Thyroid gland (tissue), 4 donors: ENCODE data around the gene MCUR1.
"Not testable (repeated sequence)": the region's sequence is repeated elsewhere in the genome, so short reads cannot be mapped to it uniquely, and the experiment has no call there.

Source experiments
- CTCF ChIP-seq, 6 experiments: fragments of 200-600 bp in 3 of 6; fragments of 450-650 bp in 3 of 6; sonication (generic) in 3 of 6; IDR thresholded peaks; one replicate each; pipeline ENCODE4 v1.5.1; 2016 to 2019; ENCODE audit warnings: antibody characterized with exemption in 6 of 6, mild to moderate bottlenecking in 2 of 6, inconsistent platforms in 1 of 6, moderate library complexity in 1 of 6
- POLR2A ChIP-seq, 2 donors: fragments of 450-650 bp; IDR thresholded peaks; one replicate each; pipeline ENCODE4 v1.6.1; 2017; ENCODE audit warnings: antibody characterized with exemption in 2 of 2, mild to moderate bottlenecking in 2 of 2, moderate library complexity in 1 of 2

- TF ChIP-seq CTCF, POLR2A (IDR thresholded peaks at IDR 0.05): not testable (repeated sequence)
Measured at GRCh38 chr6:13850690-13851089, 36.3 kb upstream of the MCUR1 start.
